AG10803 (cell line): Measurements from ENCODE around the gene DNAI2.

Experiments
- DNase-seq: peaks from one replicate; pipeline ENCODE4 v3.0.0; 2010; ENCODE audit warnings: low read depth
- H3K4me3 ChIP-seq: 2 replicates; pipeline ENCODE4 v1.5.1; 2011; ENCODE audit warnings: mild to moderate bottlenecking, low read length, control low read depth
- TF ChIP-seq, protein P1 (sequence below): conservative IDR thresholded peaks from 2 replicates; pipeline ENCODE4 v1.5.1; 2011; ENCODE audit warnings: mild to moderate bottlenecking, low read length, control low read depth, inconsistent platforms

DNAI2 gene

DNA sequence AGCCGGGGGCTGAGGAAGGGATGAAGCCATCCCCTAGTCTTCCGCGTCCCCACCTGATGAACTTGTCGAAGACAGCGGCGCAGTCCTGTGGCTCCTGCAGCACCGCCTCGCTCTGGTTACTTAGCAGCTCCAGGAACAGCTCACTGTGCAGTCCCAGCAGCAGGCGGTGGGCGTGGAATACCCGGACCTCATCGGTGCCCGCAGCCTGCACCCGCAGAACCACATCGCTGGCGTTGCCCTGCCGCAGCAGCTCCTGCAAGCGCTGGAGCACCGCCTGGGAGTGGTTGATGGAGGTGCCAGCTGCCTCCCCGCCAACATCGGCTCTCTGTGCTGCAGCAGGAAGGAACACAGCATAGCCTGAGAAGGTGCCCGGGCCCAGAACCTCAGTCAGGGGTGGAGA, 85.9 kb downstream of the DNAI2 start:
- H3K4me3 ChIP-seq = no peak overlapping the region
- TF ChIP-seq, protein P1, sequence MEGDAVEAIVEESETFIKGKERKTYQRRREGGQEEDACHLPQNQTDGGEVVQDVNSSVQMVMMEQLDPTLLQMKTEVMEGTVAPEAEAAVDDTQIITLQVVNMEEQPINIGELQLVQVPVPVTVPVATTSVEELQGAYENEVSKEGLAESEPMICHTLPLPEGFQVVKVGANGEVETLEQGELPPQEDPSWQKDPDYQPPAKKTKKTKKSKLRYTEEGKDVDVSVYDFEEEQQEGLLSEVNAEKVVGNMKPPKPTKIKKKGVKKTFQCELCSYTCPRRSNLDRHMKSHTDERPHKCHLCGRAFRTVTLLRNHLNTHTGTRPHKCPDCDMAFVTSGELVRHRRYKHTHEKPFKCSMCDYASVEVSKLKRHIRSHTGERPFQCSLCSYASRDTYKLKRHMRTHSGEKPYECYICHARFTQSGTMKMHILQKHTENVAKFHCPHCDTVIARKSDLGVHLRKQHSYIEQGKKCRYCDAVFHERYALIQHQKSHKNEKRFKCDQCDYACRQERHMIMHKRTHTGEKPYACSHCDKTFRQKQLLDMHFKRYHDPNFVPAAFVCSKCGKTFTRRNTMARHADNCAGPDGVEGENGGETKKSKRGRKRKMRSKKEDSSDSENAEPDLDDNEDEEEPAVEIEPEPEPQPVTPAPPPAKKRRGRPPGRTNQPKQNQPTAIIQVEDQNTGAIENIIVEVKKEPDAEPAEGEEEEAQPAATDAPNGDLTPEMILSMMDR = no peak
- no peak for DNase-seq

DNA sequence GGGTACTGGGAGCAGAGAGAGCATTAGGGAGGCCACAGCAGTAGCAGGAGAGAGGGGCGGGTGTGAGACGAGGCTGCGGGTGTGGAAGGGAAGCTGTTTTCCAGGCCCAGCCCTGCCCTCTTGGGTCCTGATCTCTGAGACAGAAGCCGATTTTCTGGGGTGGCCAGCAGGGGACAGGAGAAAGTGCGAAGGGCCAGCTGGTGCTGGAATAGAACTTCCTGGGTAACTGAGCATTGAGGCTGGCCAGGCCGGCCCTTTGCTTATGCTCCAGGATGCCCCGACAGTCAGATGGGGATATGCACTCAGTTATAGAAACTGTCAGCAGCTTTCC, 86.8 kb downstream of the DNAI2 start:
- DNase-seq = no peak
- TF ChIP-seq, protein P1 = no peak
- no peak overlapping the region for H3K4me3 ChIP-seq

DNA sequence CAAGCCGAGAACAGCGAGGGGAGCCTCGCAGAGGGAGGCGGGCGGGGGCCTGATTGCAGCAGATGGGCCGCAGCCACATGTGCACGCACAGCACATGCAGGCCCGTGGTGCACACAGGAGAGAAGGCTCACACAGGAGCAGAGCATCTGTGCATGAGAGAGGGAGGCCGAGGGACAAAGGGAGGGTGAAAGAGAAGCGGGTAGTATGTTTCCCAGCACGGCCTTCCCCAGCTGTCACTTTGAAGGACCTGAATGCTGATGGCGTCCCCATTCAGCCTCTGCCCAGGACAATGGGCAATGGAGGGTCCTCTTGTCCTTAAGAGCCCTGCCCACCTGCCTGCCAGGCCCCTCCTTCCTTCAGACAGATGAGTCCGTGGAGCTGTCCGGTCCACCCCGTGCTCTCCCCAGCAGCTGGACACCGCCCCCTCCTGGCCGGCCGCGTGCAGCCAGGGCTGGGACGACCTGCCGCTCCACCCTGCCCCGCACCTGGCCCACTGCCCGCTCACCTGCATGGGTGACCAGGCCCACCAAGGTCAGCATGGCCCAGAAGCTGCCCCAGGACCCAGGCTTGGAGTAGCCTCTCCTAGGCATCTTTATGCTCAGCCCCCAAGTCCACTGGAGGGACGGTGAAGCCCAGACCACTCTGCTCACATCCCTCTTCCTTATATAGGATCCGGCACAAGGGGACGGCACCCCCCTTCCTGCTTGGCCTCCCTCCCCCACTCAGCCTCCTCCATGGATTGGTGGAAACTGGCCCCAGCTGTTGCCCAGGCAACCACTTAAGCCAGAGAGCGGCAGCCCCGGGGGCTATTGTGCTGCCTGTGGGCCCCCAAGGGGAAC, 87.4 kb downstream of the DNAI2 start, which contains the start of gene BTBD17:
Gene BTBD17 (minus strand): TSS at position 639 of the 839 bp plus-strand sequence. CDS start 49 bp downstream, at position 590.
- H3K4me3 ChIP-seq = no peak within 1 kb of the TSS
- no peak for DNase-seq
- TF ChIP-seq, protein P1 = peak; percentile 36

DNA sequence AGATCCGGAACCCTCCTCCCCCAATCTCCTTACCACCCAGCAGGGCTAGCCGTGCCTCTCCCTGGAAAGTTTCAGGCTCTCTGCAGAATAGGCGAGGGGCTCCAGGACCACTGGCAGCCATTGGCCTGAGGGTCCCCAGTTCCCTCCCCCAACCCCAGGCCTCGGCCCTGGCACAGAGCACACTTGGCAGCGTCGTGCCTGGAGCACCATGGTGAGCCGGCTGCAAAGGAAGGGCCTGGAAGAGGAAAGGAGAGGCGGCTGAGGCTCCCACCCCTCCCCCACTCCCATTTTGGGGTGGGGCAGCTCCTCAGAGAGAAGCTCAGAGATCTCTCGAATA, 88.0 kb downstream of the DNAI2 start:
- TF ChIP-seq, protein P1 = no peak
- H3K4me3 ChIP-seq = no peak overlapping the region
- DNase-seq = no peak

DNA sequence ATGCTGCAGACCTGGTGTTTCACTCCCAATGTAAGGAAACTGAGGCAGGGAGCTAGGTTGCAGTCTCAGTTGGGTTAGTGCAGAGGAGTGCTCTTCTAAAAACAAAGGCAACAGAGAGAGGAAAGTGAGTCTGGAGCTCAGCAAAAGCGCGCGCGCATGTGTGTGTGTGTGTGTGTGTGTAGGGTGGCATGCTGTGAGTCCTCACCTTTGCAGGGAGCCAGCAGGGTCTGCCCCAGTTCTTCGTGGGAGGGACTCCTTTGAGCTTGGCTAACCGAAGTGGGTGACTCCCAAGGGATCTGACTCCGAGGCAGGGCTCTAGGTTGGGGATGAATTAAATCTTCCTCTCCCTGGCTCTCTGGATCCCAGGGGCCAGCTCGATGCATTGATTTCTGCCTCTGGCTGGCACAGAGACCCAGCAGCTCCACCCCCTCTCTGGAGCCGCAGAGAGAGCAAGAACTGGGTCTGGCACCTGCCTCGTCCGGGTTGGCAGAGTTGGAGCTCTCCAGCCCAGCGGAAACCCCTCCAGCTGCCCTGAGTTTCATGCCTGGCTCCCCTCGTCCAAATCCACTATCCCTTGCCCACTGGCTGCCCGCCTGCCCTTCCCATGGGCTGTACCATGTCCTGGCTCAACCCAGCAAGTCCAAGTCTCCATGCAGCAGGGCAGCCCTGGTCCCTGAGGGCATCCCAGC, 88.9 kb downstream of the DNAI2 start:
- H3K4me3 ChIP-seq = no peak overlapping the region
- DNase-seq = no peak
- TF ChIP-seq, protein P1 = no peak
